Breast epithelium (tissue), 3 donors: ENCODE results near the gene NPHP4.

Source experiments
- POLR2A ChIP-seq: fragments of 450-650 bp; IDR thresholded peaks from one replicate; pipeline ENCODE4 v1.6.1; 2016; ENCODE audit warnings: antibody characterized with exemption, mild to moderate bottlenecking, moderate library complexity
- TF ChIP-seq, protein P1 (sequence below), 3 donors: fragments of 450-650 bp; IDR thresholded peaks; one replicate each; pipeline ENCODE4 v1.5.1; 2016 to 2017; ENCODE audit warnings: antibody characterized with exemption in 3 of 3, mild to moderate bottlenecking in 3 of 3, moderate library complexity in 3 of 3

DNA sequence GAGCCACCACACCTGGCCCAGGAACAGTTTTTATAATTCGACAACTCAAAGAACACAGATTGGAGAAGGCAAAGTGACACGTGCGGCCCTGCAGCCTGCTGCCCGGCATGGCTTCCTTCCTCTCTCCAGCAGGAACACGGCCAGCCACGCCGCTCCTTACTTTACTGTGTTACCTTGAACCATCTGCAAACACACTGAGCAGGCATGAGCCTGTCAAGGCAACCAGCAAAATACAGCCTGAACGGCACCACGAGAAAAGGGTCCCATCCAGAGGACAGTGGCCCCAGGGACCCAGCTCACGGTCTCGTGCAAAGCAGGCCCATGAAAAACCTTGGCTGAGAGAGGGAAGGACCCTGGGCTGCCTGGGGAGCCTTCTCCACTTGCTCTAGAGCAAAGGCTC lies 38.8 kb downstream of the NPHP4 start:
- TF ChIP-seq, protein P1, sequence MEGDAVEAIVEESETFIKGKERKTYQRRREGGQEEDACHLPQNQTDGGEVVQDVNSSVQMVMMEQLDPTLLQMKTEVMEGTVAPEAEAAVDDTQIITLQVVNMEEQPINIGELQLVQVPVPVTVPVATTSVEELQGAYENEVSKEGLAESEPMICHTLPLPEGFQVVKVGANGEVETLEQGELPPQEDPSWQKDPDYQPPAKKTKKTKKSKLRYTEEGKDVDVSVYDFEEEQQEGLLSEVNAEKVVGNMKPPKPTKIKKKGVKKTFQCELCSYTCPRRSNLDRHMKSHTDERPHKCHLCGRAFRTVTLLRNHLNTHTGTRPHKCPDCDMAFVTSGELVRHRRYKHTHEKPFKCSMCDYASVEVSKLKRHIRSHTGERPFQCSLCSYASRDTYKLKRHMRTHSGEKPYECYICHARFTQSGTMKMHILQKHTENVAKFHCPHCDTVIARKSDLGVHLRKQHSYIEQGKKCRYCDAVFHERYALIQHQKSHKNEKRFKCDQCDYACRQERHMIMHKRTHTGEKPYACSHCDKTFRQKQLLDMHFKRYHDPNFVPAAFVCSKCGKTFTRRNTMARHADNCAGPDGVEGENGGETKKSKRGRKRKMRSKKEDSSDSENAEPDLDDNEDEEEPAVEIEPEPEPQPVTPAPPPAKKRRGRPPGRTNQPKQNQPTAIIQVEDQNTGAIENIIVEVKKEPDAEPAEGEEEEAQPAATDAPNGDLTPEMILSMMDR (IDR thresholded peaks at IDR 0.05), result no peak
- TF ChIP-seq POLR2A, result no peak
